H1 (cell line): Measurements from ENCODE around the gene PTPN3. TPM values are rescaled to one million over a fixed set of nuclear protein-coding genes. Genes with fewer than 3 reads are reported as not detected.

Experiments
- CTCF ChIA-PET: fragments of 300-600 bp; sonication (Branson Sonifier 250); formaldehyde crosslinking; loops from one replicate; lab custom pipeline; 2021; ENCODE audit not compliant: partially characterized antibody; lab: Charles Lee
- POLR2A ChIA-PET: fragments of 300-600 bp; sonication (Branson Sonifier 250); formaldehyde crosslinking; loops from one replicate; lab custom pipeline; 2021; ENCODE audit warnings: inconsistent platforms; ENCODE audit not compliant: partially characterized antibody; lab: Charles Lee
- DNase-seq, 2 experiments: peaks; one replicate each; pipeline versions ENCODE4 v3.0.0 to v3.0.0-alpha.2; 2010 to 2022; ENCODE audit warnings: low spot score in 2 of 2, low read depth in 1 of 2, mixed read lengths in 1 of 2
- FAIRE-seq: peaks from 2 replicates; lab custom pipeline; 2011; peaks lifted over from hg19 to GRCh38; lab: Jason Lieb, UNC
- H2AFZ ChIP-seq: 2 replicates; pipeline ENCODE4 v1.8.1; 2012; ENCODE audit warnings: low read length, inconsistent platforms
- H2AK5ac ChIP-seq: 2 replicates; pipeline ENCODE4 v1.6.1; 2013; ENCODE audit warnings: low read depth, low read length
- H2BK120ac ChIP-seq: replicated peaks from 2 replicates; pipeline ENCODE3; 2013; ENCODE audit warnings: low read depth, low read length, inconsistent platforms
- H2BK12ac ChIP-seq: 2 replicates; pipeline ENCODE4 v1.6.1; 2013; ENCODE audit warnings: low read depth, low read length
- H2BK15ac ChIP-seq: 2 replicates; pipeline ENCODE4 v1.6.1; 2013; ENCODE audit warnings: low read length
- H2BK20ac ChIP-seq: 2 replicates; pipeline ENCODE4 v1.6.1; 2013; ENCODE audit warnings: low read length
- H2BK5ac ChIP-seq: 2 replicates; pipeline ENCODE4 v1.6.1; 2013; ENCODE audit warnings: low read depth, low read length
- H3K14ac ChIP-seq: 2 replicates; pipeline ENCODE4 v1.6.1; 2013; ENCODE audit warnings: inconsistent platforms; ENCODE audit not compliant: insufficient read length
- H3K18ac ChIP-seq: 2 replicates; pipeline ENCODE4 v1.6.1; 2013; ENCODE audit warnings: low read length; ENCODE audit errors: extremely low read depth
- H3K23ac ChIP-seq: 2 replicates; pipeline ENCODE4 v1.6.1; 2013; ENCODE audit warnings: inconsistent platforms; ENCODE audit not compliant: insufficient read length
- H3K23me2 ChIP-seq: 2 replicates; pipeline ENCODE4 v1.6.1; 2013; ENCODE audit warnings: low read depth, low read length
- H3K27ac ChIP-seq: 2 replicates; pipeline ENCODE4 v1.6.1; 2011; ENCODE audit warnings: low read depth, low read length, inconsistent platforms
- H3K27me3 ChIP-seq, 4 experiments: replicated peaks in 1 of 4; 1 replicate in 1 of 4; 2 replicates in 3 of 4; pipeline versions ENCODE4 v1.6.1 to v1.8.1; 2011 to 2013; ENCODE audit warnings: low read length in 3 of 4, mild to moderate bottlenecking in 3 of 4, inconsistent platforms in 2 of 4, mixed read lengths in 2 of 4, moderate library complexity in 1 of 4; ENCODE audit not compliant: control insufficient read depth in 3 of 4, insufficient read depth in 3 of 4; ENCODE audit errors: extremely low read depth in 1 of 4
- H3K36me3 ChIP-seq, 4 experiments: 2 replicates each; pipeline versions ENCODE4 v1.6.1 to v1.8.1; 2011 to 2013; ENCODE audit warnings: mild to moderate bottlenecking in 4 of 4, low read length in 3 of 4, moderate library complexity in 2 of 4, control low read depth in 1 of 4, inconsistent platforms in 1 of 4; ENCODE audit not compliant: insufficient read depth in 4 of 4, control insufficient read depth in 2 of 4
- H3K4ac ChIP-seq: replicated peaks from 2 replicates; pipeline ENCODE3; 2013; ENCODE audit warnings: low read length, low read depth, mixed read lengths, inconsistent platforms; ENCODE audit not compliant: insufficient read length
- H3K4me1 ChIP-seq, 4 experiments: replicated peaks in 1 of 4; 1 replicate in 1 of 4; 2 replicates in 3 of 4; pipeline versions ENCODE4 v1.6.1 to v1.8.1; 2011 to 2013; ENCODE audit warnings: low read length in 3 of 4, inconsistent platforms in 2 of 4, mixed read lengths in 1 of 4; ENCODE audit not compliant: insufficient read depth in 4 of 4, control insufficient read depth in 3 of 4
- H3K4me2 ChIP-seq, 2 experiments: 2 replicates each; pipeline versions ENCODE4 v1.6.1 to v1.8.1; 2011 to 2013; ENCODE audit warnings: low read depth in 2 of 2, low read length in 2 of 2, control low read depth in 1 of 2, inconsistent platforms in 1 of 2, mild to moderate bottlenecking in 1 of 2; ENCODE audit not compliant: insufficient read depth in 1 of 2
- H3K4me3 ChIP-seq, 4 experiments: fragments of 200-600, 300-600 bp in 1 of 4; sonication (generic), shearing (Covaris generic), sonication (Bioruptor Twin) in 1 of 4; 2 replicates each; pipeline versions ENCODE4 v1.5.1 to v1.8.1; 2011 to 2016; ENCODE audit warnings: low read length in 4 of 4, low read depth in 3 of 4, control low read depth in 2 of 4, inconsistent platforms in 2 of 4, mild to moderate bottlenecking in 2 of 4, mixed read lengths in 1 of 4, moderate library complexity in 1 of 4; ENCODE audit not compliant: insufficient read depth in 2 of 4; ENCODE audit errors: extremely low read depth in 1 of 4
- H3K56ac ChIP-seq: replicated peaks from 2 replicates; pipeline ENCODE3; 2013; ENCODE audit warnings: low read depth, mild to moderate bottlenecking, mixed read lengths, low read length, inconsistent platforms; ENCODE audit not compliant: insufficient read length
- H3K79me1 ChIP-seq: 2 replicates; pipeline ENCODE4 v1.6.1; 2013; ENCODE audit warnings: low read depth, low read length, control low read depth
- H3K79me2 ChIP-seq, 2 experiments: 2 replicates each; pipeline versions ENCODE4 v1.6.1 to v1.8.1; 2012 to 2013; ENCODE audit warnings: low read length in 2 of 2, mild to moderate bottlenecking in 2 of 2, inconsistent platforms in 1 of 2; ENCODE audit not compliant: insufficient read depth in 2 of 2, control insufficient read depth in 1 of 2
- H3K9ac ChIP-seq, 4 experiments: replicated peaks in 1 of 4; 1 replicate in 1 of 4; 2 replicates in 3 of 4; pipeline versions ENCODE4 v1.6.1 to v1.8.1; 2011 to 2013; ENCODE audit warnings: low read depth in 3 of 4, low read length in 3 of 4, control low read depth in 2 of 4, mild to moderate bottlenecking in 2 of 4, moderate library complexity in 2 of 4, inconsistent platforms in 1 of 4; ENCODE audit errors: extremely low read depth in 1 of 4
- H3K9me3 ChIP-seq, 2 experiments: 2 replicates each; pipeline versions ENCODE4 v1.6.1 to v1.8.1; 2012 to 2013; ENCODE audit warnings: mild to moderate bottlenecking in 2 of 2, moderate library complexity in 2 of 2, control low read depth in 1 of 2, inconsistent platforms in 1 of 2, low read depth in 1 of 2, low read length in 1 of 2, mixed read lengths in 1 of 2; ENCODE audit not compliant: insufficient read depth in 2 of 2
- H4K20me1 ChIP-seq, 2 experiments: replicated peaks in 1 of 2; 2 replicates each; pipeline versions ENCODE3 to v1.8.1; 2011 to 2013; ENCODE audit warnings: inconsistent platforms in 2 of 2, low read length in 2 of 2, mild to moderate bottlenecking in 1 of 2; ENCODE audit not compliant: insufficient read depth in 2 of 2, control insufficient read depth in 1 of 2
- H4K5ac ChIP-seq: 2 replicates; pipeline ENCODE4 v1.6.1; 2013; ENCODE audit warnings: low read length, low read depth, mixed read lengths, inconsistent platforms; ENCODE audit not compliant: insufficient read length
- H4K8ac ChIP-seq: 2 replicates; pipeline ENCODE4 v1.8.0; 2013; ENCODE audit warnings: mild to moderate bottlenecking, moderate library complexity, low read length, inconsistent platforms; ENCODE audit not compliant: insufficient read depth; ENCODE audit errors: extremely low read depth
- H4K91ac ChIP-seq: replicated peaks from 2 replicates; pipeline ENCODE3; 2013; ENCODE audit warnings: low read length, mixed read lengths, inconsistent platforms; ENCODE audit not compliant: insufficient read length
- BACH1 ChIP-seq: IDR thresholded peaks from 2 replicates; pipeline ENCODE4 v1.6.1; 2012; ENCODE audit warnings: low read length, improper control_type of control experiment
- CTBP2 ChIP-seq: IDR thresholded peaks from 2 replicates; pipeline ENCODE4 v1.7.0; 2011; ENCODE audit warnings: borderline replicate concordance, mild to moderate bottlenecking, moderate library complexity, mixed read lengths, low read length; ENCODE audit not compliant: insufficient read depth, insufficient read length
- KDM5A ChIP-seq: fragments of 200-600 bp; IDR thresholded peaks from 2 replicates; pipeline ENCODE4 v1.7.1; 2012; ENCODE audit warnings: mild to moderate bottlenecking, low read length, inconsistent platforms, mixed read lengths
- PHF8 ChIP-seq: fragments of 200-600 bp; sonication (generic); conservative IDR thresholded peaks from 2 replicates; pipeline ENCODE4 v1.7.1; 2012; ENCODE audit warnings: low read depth, mild to moderate bottlenecking, inconsistent platforms, low read length, moderate library complexity
- SP1 ChIP-seq: IDR thresholded peaks from 2 replicates; pipeline ENCODE4 v1.6.1; 2011; ENCODE audit warnings: low read depth, low read length
- TCF12 ChIP-seq: IDR thresholded peaks from 2 replicates; pipeline ENCODE4 v1.6.1; 2011; ENCODE audit warnings: low read depth, mild to moderate bottlenecking, low read length
- WGBS, 2 experiments: shearing (Covaris generic) in 1 of 2; methylation state at CpG; one replicate each; pipeline versions ENCODE4 v1.1.6 to v1.1.7; 2013 to 2015; ENCODE audit warnings: low lambda C conversion rate in 2 of 2, mixed read lengths in 2 of 2, inconsistent platforms in 1 of 2, low coverage in 1 of 2, missing lambda C conversion rate in 1 of 2; ENCODE audit not compliant: insufficient replicate concordance in 2 of 2, insufficient coverage in 1 of 2, insufficient read length in 1 of 2; ENCODE audit errors: extremely low coverage in 1 of 2, missing lambda C conversion rate in 1 of 2; 5-methylcytosine and 5-hydroxymethylcytosine counted together
- polyA plus RNA-seq, 7 experiments: library from polyadenylated mRNA; depleted of rRNA in 3 of 7; stranded (reverse) in 5 of 7; unstranded in 2 of 7; fragments of >200 nt in 5 of 7; fragments of 200-250 nt in 2 of 7; gene quantifications; 1 replicate in 5 of 7; 2 replicates in 1 of 7; 4 replicates in 1 of 7; pipeline versions ENCODE4 v1.2.1 to v1.2.3, GENCODE V29; 2011 to 2013; ENCODE audit warnings: missing spikeins in 2 of 7, mixed read lengths in 2 of 7
- total RNA-seq: library from RNA; stranded (reverse); fragmentation: NEBNext Ultra II Directional; extraction: Animal tissue kit (Norgen Biotek cat#: 25700); gene quantifications from 2 replicates; pipeline ENCODE4 v1.2.1, GENCODE V29; 2021
- TF ChIP-seq, protein P1 (sequence below): IDR thresholded peaks from 2 replicates; pipeline ENCODE4 v1.6.1; 2011; ENCODE audit warnings: low read length, improper control_type of control experiment

PTPN3 gene
- total and polyA plus RNA-seq, 2 of the 8 experiments (the other 6 are each of a cell fraction or from before 2014, with no cell fraction given): 2.9 to 3.7 TPM

DNA sequence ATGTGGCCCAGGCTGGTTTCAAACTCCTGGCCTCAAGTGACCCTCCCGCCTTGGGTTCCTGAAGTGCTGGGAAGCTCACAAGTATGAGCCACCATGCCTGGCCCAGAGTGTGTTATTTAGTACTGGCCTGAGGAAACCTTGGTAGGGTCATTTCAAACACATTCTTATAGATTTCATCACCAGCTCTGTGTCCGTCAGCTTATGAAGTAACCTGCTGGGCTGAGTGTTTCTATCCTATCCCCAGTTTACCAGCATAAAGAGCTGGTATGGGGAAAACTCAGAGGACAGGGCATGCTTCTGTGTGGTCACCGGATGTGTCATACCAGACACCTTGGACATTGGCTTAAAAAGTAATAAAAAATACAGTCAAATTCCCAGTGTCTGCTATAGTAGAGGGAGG, 45.3 kb downstream of the PTPN3 start:
- Histone ChIP-seq H2BK5ac (no peak overlapping the region), H3K18ac (no peak overlapping the region), H3K23me2 (no peaks in the 10 kb centered on the region), H2AK5ac (no peak overlapping the region), H3K9ac (no peak overlapping the region), H4K5ac (no peak overlapping the region), H4K20me1 (no peaks in the 10 kb centered on the region), H4K8ac (no peak overlapping the region), H3K4me3 (no peak overlapping the region), H2BK120ac (no peak overlapping the region), H2BK20ac (no peak overlapping the region), H3K23ac (no peak overlapping the region), H3K4ac (no peak overlapping the region), H3K56ac (no peak overlapping the region), H3K4me1 (peaks cover 0 to 6% (median 4%) of the 10 kb centered on the region in 4 experiments; a peak in 5 of 7 replicates), H3K9me3 (no peaks in the 10 kb centered on the region), H3K79me1 (no peaks in the 10 kb centered on the region; the same call in 1 of the 2 replicates), H3K36me3 (no peaks in the 10 kb centered on the region), H3K14ac (no peak overlapping the region), H3K79me2 (no peaks in the 10 kb centered on the region), H3K4me2 (no peak overlapping the region), H2BK15ac (no peak overlapping the region), H2AFZ (no peak overlapping the region), H4K91ac (no peak overlapping the region), H3K27ac (no peak overlapping the region), H3K27me3 (no peaks in the 10 kb centered on the region), H2BK12ac (no peak overlapping the region)
- TF ChIP-seq KDM5A: no peak
- TF ChIP-seq PHF8: no peak
- TF ChIP-seq SP1: no peak
- no peak for TF ChIP-seq TCF12
- TF ChIP-seq, protein P1, sequence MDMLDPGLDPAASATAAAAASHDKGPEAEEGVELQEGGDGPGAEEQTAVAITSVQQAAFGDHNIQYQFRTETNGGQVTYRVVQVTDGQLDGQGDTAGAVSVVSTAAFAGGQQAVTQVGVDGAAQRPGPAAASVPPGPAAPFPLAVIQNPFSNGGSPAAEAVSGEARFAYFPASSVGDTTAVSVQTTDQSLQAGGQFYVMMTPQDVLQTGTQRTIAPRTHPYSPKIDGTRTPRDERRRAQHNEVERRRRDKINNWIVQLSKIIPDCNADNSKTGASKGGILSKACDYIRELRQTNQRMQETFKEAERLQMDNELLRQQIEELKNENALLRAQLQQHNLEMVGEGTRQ: no peak
- TF ChIP-seq CTBP2: no peak
- TF ChIP-seq BACH1: no peak
- DNase-seq (no peak), FAIRE-seq (no peak)
- WGBS, 2 experiments: 91% methylated on average over 3 of the region's 3 CpGs; no CpG with 5 or more reads in 1 of the 2 experiments
- ChIA-PET CTCF (interaction anchor here (0.6 to 15.2 kb wide), 12 partner anchors 8 to 445 kb away, joined by 3 to 236 read pairs (median 4); no protein-coding TSS in a partner anchor), POLR2A (interaction anchor here (1.6 kb wide), 1 partner anchor 11 kb away, joined by 3 read pairs; no protein-coding TSS in a partner anchor)
